ENCODE data around the gene GADL1. TPM values are rescaled to one million over a fixed set of nuclear protein-coding genes. Genes with fewer than 3 reads are reported as not detected.

Gene GADL1
- total and polyA plus RNA-seq, 4 donors = 0.01 to 2.4 (median 0.05) TPM

DNA sequence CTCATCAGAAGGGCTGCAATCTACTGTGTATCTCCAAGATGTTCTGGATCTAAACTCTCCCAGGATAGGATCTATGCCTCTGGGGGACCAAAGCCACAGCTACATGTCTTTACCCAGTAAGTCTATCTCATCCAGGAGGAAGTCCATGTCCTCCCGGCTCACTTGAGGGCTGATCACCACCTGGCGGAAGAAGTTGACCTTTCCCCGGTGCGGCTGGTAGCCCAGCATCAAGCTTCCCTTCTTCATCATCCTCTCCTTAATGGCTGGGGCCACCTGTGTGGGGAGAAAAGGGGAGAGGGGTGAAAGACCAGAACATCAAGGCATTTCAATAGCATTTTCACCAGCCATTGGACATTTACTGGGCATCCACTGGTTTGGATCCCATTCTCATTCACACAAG, 166.3 kb downstream of the GADL1 start:
- ATAC-seq (ENCODE audit: insufficient read depth, low FRiP score) = no peak
- no peaks in the 10 kb centered on the region for H3K27me3 ChIP-seq (ENCODE audit: control insufficient read depth in 3 of 3, insufficient read depth in 3 of 3, low read length in 2 of 3)
- WGBS, 2 donors = 98 to 99% methylated on average over 4 of the region's 4 CpGs
- no peak for DNase-seq
- H3K4me1 ChIP-seq (ENCODE audit: control insufficient read depth in 5 of 5, insufficient read depth in 5 of 5, low read length in 5 of 5) = no peaks in the 10 kb centered on the region
- H3K9me3 ChIP-seq (ENCODE audit: control insufficient read depth in 4 of 4, insufficient read depth in 3 of 4, low read length in 3 of 4) = no peaks in the 10 kb centered on the region
- H3K36me3 ChIP-seq (ENCODE audit: control insufficient read depth in 4 of 4, insufficient read depth in 4 of 4, low read length in 4 of 4) = no peaks in the 10 kb centered on the region
- H3K4me3 ChIP-seq = no peak overlapping the region
- TF ChIP-seq, protein P1, sequence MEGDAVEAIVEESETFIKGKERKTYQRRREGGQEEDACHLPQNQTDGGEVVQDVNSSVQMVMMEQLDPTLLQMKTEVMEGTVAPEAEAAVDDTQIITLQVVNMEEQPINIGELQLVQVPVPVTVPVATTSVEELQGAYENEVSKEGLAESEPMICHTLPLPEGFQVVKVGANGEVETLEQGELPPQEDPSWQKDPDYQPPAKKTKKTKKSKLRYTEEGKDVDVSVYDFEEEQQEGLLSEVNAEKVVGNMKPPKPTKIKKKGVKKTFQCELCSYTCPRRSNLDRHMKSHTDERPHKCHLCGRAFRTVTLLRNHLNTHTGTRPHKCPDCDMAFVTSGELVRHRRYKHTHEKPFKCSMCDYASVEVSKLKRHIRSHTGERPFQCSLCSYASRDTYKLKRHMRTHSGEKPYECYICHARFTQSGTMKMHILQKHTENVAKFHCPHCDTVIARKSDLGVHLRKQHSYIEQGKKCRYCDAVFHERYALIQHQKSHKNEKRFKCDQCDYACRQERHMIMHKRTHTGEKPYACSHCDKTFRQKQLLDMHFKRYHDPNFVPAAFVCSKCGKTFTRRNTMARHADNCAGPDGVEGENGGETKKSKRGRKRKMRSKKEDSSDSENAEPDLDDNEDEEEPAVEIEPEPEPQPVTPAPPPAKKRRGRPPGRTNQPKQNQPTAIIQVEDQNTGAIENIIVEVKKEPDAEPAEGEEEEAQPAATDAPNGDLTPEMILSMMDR (IDR thresholded peaks at IDR 0.05; ENCODE audit: control extremely low read depth, extremely low read depth) = no peak
- no peak overlapping the region for H3K9ac ChIP-seq (ENCODE audit: insufficient read depth in 1 of 2, low read length in 2 of 2)
- H3K27ac ChIP-seq (ENCODE audit: low read depth in 1 of 2, low read length in 1 of 2) = no peak overlapping the region

DNA sequence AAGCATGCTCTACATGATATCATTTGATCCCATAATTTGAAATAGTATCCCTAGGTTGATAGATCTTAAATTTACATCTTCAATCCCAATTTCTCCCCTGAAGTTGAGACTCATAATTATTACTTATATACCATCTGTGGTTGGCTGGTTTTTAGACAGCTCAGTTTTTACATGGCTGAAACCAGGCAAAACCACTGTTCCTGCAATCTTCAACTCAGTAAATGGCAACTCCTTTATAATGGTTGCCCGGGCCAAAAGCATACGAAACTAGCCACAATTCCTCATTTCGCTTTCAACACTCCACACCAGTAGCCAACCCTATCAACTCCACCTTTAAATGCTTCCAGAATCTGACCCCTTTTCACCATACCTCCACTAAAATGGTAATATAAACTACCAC, 169.6 kb downstream of the GADL1 start:
- Histone ChIP-seq H3K4me3 (no peak overlapping the region), H3K27ac (ENCODE audit: low read depth in 1 of 2, low read length in 1 of 2) (no peak overlapping the region), H3K4me1 (ENCODE audit: control insufficient read depth in 5 of 5, insufficient read depth in 5 of 5, low read length in 5 of 5) (peaks cover 0 to 6% (median 0%) of the 10 kb centered on the region in 5 donors), H3K9me3 (ENCODE audit: control insufficient read depth in 4 of 4, insufficient read depth in 3 of 4, low read length in 3 of 4) (no peaks in the 10 kb centered on the region), H3K9ac (ENCODE audit: insufficient read depth in 1 of 2, low read length in 2 of 2) (no peak overlapping the region), H3K36me3 (ENCODE audit: control insufficient read depth in 4 of 4, insufficient read depth in 4 of 4, low read length in 4 of 4) (no peaks in the 10 kb centered on the region), H3K27me3 (ENCODE audit: control insufficient read depth in 3 of 3, insufficient read depth in 3 of 3, low read length in 2 of 3) (no peaks in the 10 kb centered on the region)
- DNase-seq (no peak), ATAC-seq (ENCODE audit: insufficient read depth, low FRiP score) (no peak)
- WGBS, 2 donors = 95 to 96% methylated on average over 3 of the region's 3 CpGs
- TF ChIP-seq, protein P1 (IDR thresholded peaks at IDR 0.05; ENCODE audit: control extremely low read depth, extremely low read depth) = no peak

DNA sequence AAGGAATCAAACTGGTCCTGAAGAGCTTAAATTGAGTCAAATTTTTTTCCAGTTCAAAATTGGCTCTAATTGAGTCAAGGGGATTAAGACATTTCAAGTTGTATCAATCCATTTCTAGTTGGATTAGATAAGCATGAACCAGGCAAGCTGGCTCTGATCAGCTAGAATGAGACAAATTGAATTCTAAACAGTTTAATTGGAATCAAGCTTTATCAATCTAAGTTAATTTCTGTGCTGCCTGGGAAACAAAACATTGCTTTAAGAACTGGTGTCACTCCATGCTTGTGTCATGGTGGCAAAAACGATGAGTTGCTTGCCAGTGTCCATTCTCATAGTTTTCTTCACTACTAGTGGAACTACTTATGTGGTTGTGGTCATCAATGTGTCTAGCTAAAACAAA, 171.2 kb downstream of the GADL1 start:
- no peak for ATAC-seq (ENCODE audit: insufficient read depth, low FRiP score)
- Histone ChIP-seq H3K4me3 (no peak overlapping the region), H3K4me1 (ENCODE audit: control insufficient read depth in 5 of 5, insufficient read depth in 5 of 5, low read length in 5 of 5) (peaks cover 0 to 6% (median 0%) of the 10 kb centered on the region in 5 donors), H3K27ac (ENCODE audit: low read depth in 1 of 2, low read length in 1 of 2) (no peak overlapping the region), H3K9me3 (ENCODE audit: control insufficient read depth in 4 of 4, insufficient read depth in 3 of 4, low read length in 3 of 4) (no peaks in the 10 kb centered on the region), H3K27me3 (ENCODE audit: control insufficient read depth in 3 of 3, insufficient read depth in 3 of 3, low read length in 2 of 3) (no peaks in the 10 kb centered on the region), H3K36me3 (ENCODE audit: control insufficient read depth in 4 of 4, insufficient read depth in 4 of 4, low read length in 4 of 4) (no peaks in the 10 kb centered on the region), H3K9ac (ENCODE audit: insufficient read depth in 1 of 2, low read length in 2 of 2) (no peak overlapping the region)
- no peak for DNase-seq
- WGBS, 2 donors = 96% methylated on average over 1 of the region's 1 CpG
- TF ChIP-seq, protein P1 (IDR thresholded peaks at IDR 0.05; ENCODE audit: control extremely low read depth, extremely low read depth) = no peak

DNA sequence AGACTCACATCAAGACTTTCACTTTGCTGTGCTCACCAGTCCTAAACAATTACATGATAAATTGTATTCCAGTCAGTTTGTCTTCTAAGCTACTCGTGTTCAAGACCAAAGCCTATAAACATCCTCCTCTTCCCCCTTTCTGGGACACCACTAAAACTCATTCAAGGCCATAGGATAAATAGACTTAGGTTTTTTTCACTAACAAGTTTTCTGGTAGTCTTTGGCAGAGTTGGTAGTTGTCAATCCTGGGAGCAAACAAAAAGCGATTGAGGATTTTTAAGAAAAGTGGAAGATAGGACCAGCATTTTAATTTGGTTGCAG, 173.2 kb downstream of the GADL1 start:
- TF ChIP-seq, protein P1 (IDR thresholded peaks at IDR 0.05; ENCODE audit: control extremely low read depth, extremely low read depth) = no peak
- DNase-seq (peak in 1 of 3 donors; percentile 14), ATAC-seq (ENCODE audit: insufficient read depth, low FRiP score) (no peak)
- no peaks in the 10 kb centered on the region for H3K27me3 ChIP-seq (ENCODE audit: control insufficient read depth in 3 of 3, insufficient read depth in 3 of 3, low read length in 2 of 3)
- no peaks in the 10 kb centered on the region for H3K36me3 ChIP-seq (ENCODE audit: control insufficient read depth in 4 of 4, insufficient read depth in 4 of 4, low read length in 4 of 4)
- H3K9ac ChIP-seq (ENCODE audit: insufficient read depth in 1 of 2, low read length in 2 of 2) = no peak overlapping the region
- H3K4me3 ChIP-seq = no peak overlapping the region
- WGBS, 2 donors = 59 to 83% methylated on average over 2 of the region's 2 CpGs
- no peak overlapping the region for H3K27ac ChIP-seq (ENCODE audit: low read depth in 1 of 2, low read length in 1 of 2)
- no peaks in the 10 kb centered on the region for H3K9me3 ChIP-seq (ENCODE audit: control insufficient read depth in 4 of 4, insufficient read depth in 3 of 4, low read length in 3 of 4)
- peaks cover 0 to 6% (median 0%) of the 10 kb centered on the region in 5 donors for H3K4me1 ChIP-seq (ENCODE audit: control insufficient read depth in 5 of 5, insufficient read depth in 5 of 5, low read length in 5 of 5)

All from lung (tissue), 12 donors.